ENCODE data around the gene UNC13D.

DNA sequence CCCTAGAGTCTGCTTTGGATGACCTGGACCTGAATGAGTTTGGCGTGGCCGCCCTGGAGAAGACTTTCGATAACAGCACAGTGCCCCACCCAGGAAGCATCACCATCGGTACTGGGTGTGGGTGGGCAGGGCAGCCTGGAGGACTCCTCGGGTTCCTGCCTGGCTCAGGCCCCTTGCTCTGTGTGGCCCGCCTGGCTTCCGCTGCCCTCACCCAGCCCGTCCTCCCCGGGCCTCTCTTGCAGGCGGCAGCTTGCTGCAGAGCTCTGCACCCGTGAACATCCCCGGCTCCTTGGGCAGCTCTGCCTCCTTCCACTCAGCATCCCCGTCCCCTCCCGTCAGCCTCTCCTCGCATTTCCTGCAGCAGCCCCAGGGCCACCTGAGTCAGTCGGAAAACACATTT is 24.5 kb downstream of the UNC13D start:
- TF ChIP-seq, protein P1, sequence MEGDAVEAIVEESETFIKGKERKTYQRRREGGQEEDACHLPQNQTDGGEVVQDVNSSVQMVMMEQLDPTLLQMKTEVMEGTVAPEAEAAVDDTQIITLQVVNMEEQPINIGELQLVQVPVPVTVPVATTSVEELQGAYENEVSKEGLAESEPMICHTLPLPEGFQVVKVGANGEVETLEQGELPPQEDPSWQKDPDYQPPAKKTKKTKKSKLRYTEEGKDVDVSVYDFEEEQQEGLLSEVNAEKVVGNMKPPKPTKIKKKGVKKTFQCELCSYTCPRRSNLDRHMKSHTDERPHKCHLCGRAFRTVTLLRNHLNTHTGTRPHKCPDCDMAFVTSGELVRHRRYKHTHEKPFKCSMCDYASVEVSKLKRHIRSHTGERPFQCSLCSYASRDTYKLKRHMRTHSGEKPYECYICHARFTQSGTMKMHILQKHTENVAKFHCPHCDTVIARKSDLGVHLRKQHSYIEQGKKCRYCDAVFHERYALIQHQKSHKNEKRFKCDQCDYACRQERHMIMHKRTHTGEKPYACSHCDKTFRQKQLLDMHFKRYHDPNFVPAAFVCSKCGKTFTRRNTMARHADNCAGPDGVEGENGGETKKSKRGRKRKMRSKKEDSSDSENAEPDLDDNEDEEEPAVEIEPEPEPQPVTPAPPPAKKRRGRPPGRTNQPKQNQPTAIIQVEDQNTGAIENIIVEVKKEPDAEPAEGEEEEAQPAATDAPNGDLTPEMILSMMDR (IDR thresholded peaks at IDR 0.05) = no peak
- TF ChIP-seq POLR2A (IDR thresholded peaks at IDR 0.05) = no peak
